Fibroblast of pulmonary artery (primary cell): Measurements from ENCODE around the gene FAM110D.

ENCODE experiments used
- DNase-seq: peaks from one replicate; pipeline ENCODE4 v3.0.0-alpha.2; 2010; ENCODE audit warnings: low read depth
- H3K4me3 ChIP-seq: replicated peaks from 2 replicates; pipeline ENCODE4 v1.5.1; 2011; ENCODE audit warnings: low read depth, mild to moderate bottlenecking, control low read depth, low read length, moderate library complexity
- TF ChIP-seq, protein P1 (sequence below): IDR thresholded peaks from 2 replicates; pipeline ENCODE4 v1.5.1; 2011; ENCODE audit warnings: mild to moderate bottlenecking, control low read depth, low read length, inconsistent platforms; ENCODE audit errors: missing control alignments

Gene FAM110D

GRCh38 chr1:26125382-26125781 lies 33.5 kb upstream of the FAM110D start:
- TF ChIP-seq, protein P1, sequence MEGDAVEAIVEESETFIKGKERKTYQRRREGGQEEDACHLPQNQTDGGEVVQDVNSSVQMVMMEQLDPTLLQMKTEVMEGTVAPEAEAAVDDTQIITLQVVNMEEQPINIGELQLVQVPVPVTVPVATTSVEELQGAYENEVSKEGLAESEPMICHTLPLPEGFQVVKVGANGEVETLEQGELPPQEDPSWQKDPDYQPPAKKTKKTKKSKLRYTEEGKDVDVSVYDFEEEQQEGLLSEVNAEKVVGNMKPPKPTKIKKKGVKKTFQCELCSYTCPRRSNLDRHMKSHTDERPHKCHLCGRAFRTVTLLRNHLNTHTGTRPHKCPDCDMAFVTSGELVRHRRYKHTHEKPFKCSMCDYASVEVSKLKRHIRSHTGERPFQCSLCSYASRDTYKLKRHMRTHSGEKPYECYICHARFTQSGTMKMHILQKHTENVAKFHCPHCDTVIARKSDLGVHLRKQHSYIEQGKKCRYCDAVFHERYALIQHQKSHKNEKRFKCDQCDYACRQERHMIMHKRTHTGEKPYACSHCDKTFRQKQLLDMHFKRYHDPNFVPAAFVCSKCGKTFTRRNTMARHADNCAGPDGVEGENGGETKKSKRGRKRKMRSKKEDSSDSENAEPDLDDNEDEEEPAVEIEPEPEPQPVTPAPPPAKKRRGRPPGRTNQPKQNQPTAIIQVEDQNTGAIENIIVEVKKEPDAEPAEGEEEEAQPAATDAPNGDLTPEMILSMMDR: no peak
- no peak for DNase-seq
- H3K4me3 ChIP-seq: no peak overlapping the region

- no peak overlapping the region for H3K4me3 ChIP-seq
- DNase-seq: no peak
- TF ChIP-seq, protein P1: no peak
Measured at GRCh38 chr1:26125946-26126320, 32.9 kb upstream of the FAM110D start.

DNA sequence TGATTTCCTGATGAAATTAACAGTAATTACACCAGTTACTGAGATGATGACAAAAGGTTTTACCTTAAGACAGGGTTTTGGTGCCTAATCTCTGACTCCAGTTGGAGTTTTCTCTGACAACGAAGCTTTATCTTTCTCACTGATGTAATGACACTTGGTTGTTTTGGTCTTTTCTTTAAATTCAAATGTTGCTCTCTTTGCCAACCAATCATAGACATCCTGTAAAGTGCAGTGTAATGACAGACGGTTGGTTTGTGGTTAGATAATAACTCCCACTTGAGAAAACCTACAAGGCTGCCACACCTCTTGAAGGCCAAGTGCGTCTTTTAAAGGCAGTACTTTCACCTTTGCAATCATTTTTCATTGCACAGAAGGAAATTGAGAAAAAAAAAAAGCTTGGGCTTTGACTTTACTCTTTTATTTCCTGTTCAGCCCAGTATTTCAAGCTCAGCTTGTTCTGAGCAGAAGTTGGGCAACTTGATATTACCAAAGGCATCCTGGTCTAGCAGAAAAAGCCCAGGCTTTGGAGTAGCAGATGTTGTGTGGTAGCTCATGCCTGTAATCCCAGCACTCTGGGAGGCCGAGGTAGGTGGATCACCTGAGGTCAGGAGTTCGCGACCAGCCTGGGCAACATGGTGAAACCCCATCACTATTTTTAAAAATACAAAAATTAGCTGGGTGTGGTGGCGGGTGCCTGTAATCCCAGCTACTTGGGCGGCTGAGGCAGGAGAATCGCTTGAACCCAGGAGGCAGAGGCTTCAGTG lies 32.4 kb upstream of the FAM110D start:
- DNase-seq: peak; percentile 62
- TF ChIP-seq, protein P1: no peak

GRCh38 chr1:26127235-26128163 lies 31.4 kb upstream of the FAM110D start:
- H3K4me3 ChIP-seq: no peak overlapping the region
- TF ChIP-seq, protein P1: no peak
- DNase-seq: peak; percentile 38

More for the DNA sequence above, 32.4 kb upstream of the FAM110D start:
- no peak overlapping the region for H3K4me3 ChIP-seq

DNA sequence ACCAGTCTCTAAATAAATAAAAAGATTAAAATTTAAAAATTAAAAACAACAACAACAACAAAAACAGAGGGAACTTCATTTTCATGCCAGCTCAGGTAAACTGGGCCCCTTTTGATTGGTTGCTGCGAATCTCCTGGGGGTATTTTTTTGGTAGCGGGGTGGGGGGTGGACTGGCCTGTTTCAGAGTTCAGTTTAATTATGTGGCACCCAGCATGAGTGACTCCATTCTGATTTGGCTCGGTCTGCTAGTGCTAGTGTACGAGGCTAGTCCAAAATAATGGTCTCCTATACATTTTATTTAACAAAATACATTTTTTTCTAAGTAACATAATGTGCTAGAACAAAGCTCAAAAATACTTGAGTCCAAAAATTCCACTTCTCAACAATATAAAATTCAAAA lies 29.1 kb upstream of the FAM110D start:
- H3K4me3 ChIP-seq: no peak overlapping the region
- TF ChIP-seq, protein P1: no peak
- no peak for DNase-seq

DNA sequence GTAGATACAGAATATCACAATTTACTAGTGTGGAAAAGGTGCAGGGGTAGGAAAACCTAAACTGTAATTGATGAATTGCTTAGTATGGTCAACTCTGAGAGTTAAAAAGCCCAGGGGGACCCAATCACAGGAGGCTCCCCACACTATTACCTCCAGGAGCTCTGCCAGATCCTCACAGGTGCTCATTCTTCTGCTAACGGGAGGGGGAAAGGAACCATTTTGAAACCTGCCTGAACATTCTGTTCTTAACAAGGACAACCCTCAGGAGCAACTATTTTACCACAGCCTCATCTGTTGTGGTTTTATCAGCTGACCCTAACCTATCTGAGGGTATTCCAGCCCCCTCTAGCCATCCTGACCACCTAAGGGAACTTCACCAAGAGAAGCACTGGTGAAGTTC lies 28.2 kb upstream of the FAM110D start:
- TF ChIP-seq, protein P1: no peak
- H3K4me3 ChIP-seq: no peak overlapping the region
- DNase-seq: no peak
